GM21528 (cell line): Measurements from ENCODE around the gene SUSD5.
"Not testable (repeated sequence)": the region's sequence is repeated elsewhere in the genome, so short reads cannot be mapped to it uniquely, and the experiment has no call there.

ENCODE experiments used
- ATAC-seq: cut with Tn5 transposase; IDR thresholded peaks from one replicate; pipeline ENCODE4 v1.9.1; 2021; ENCODE audit warnings: mild to moderate bottlenecking, moderate library complexity; ENCODE audit not compliant: unreplicated experiment, low FRiP score

The SUSD5 gene

DNA sequence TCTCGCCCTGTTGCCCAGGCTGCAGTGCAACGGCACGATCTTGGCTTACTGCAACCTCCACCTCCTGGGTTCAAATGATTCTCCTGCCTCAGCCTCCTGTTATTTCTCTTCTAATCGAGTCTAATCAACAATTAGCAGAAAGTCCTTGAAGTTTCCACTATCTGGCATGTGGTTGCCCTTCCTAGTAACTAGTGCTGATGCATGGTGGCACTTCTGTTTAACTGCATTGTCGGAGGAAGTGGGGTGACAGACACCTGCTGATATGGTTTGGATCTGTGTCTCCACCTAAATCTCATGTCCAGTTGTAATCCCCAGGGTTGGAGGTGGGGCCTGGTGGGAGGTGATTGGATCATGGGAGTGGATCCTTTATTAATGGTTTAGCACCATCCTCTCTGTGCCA, 95.6 kb downstream of the SUSD5 start:
- ATAC-seq, result no peak

DNA sequence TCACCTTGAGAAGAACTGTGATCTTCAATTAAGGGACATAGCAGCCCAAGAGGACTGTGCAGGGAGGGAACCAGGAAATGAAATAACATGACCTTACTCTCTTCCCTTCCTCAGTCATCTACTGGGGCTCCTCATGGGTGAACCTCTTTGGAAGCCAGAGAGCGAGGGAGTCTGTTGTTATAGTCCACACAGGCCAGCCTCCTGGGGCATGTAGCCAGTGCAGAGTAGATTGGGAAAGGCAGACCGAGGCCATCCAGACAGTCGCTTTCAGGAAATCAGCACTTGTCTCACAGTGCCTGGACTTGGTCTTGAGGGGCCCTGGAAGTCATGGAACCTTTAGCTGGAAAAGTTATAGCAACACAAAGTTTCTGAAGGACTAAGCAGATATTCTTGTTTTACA, 98.7 kb downstream of the SUSD5 start:
- ATAC-seq, result no peak

DNA sequence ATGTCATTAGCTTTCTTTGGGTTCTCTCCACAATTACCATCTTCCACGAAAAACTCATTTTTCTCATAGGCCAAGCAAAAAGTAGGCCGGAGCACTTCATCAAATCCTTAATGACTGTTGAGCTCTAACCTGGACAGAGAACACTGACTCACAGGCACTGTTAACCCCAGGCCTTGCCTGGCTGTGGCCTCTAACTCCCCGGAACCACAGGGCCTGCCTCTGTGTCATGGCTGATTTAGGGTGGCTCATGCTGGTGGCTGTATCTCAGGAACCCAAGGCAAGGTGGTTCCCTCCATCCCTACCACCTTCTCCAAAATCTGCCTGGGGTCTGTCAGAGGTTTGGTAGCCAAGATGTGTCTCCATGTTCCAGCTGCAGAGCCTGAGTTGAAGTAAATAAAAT, 101.1 kb downstream of the SUSD5 start:
- ATAC-seq, result no peak

DNA sequence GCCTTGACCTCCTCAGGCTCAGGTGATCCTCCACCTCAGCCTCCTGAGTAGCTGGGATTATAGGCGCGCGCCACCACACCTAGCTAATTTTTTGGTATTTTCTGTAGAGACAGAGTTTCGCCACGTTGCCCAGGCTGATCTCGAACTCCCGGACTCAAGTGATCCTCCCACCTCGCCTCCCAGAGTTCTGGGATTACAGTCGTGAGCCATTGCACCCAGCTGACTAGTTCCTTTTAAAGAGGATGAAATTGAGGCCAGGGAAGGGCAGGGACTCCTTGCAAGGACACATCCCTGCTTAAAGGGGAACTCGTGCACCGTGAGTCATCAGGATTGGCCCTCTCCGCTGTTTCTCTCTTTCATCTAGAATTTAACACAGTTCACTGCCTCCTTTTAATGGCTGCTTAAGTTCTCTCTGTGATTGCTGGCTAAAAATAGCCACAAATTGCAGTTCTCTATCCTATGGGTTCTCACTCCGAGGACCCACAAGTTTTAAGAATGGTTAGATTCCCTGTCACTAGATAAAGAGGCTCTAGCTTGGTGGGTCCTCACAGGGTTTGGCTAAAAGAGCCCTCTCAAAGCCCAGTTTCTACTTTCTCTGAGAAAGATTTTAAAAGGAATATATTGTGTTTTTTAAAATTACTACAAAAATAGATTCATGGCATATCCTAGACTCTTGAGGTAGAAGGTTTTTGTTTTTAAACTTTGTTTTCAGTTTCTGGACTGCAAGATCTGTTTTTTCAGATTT, 103.4 kb downstream of the SUSD5 start:
- no peak for ATAC-seq

DNA sequence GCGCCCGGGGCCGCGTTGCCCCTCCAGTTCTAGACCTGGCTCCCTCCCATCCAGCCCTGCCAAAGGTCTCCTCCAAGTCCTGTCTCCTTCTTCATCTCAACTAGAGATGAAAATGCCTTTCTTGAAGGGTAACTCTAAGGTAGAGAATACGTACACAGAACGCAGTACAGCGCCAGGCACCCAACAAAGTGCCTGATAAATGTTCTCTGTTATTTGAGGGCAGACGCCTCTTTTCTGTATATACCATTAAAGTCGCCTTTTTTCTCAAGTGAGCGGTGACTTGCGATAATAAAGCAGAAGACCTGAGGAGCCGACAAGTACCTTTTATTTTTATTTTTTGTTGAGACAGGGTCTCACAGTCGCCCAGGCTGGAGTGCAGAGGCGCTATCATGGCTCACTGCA, 104.0 kb downstream of the SUSD5 start:
- ATAC-seq, result no peak

DNA sequence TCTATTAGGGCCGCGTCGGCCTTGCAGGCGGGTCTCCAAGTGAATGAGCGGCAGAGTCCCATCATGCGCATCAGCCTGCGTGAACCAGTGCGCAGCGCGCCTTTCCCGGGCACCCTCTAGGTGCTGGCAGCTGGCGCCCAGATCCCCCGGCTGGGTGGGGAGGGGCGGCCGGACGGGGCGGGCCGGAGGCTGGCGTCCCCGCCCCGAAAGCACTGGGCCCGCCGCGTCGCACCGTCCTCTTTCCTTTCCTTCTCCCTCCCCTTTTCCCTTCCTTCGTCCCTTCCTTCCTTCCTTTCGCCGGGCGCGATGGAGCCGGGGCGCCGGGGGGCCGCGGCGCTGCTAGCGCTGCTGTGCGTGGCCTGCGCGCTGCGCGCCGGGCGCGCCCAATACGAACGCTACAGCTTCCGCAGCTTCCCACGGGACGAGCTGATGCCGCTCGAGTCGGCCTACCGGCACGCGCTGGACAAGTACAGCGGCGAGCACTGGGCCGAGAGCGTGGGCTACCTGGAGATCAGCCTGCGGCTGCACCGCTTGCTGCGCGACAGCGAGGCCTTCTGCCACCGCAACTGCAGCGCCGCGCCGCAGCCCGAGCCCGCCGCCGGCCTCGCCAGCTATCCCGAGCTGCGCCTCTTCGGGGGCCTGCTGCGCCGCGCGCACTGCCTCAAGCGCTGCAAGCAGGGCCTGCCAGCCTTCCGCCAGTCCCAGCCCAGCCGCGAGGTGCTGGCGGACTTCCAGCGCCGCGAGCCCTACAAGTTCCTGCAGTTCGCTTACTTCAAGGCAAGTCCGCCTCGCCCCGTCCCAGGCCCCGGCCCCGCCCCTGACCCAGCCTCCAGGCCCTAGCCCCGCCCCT, 104.6 kb downstream of the SUSD5 start, which contains the start of gene CRTAP:
TSS of gene CRTAP (plus strand) at position 243 of the 850 bp plus-strand sequence. CDS start at position 307, 64 bp downstream.
- peak; percentile 87 for ATAC-seq

DNA sequence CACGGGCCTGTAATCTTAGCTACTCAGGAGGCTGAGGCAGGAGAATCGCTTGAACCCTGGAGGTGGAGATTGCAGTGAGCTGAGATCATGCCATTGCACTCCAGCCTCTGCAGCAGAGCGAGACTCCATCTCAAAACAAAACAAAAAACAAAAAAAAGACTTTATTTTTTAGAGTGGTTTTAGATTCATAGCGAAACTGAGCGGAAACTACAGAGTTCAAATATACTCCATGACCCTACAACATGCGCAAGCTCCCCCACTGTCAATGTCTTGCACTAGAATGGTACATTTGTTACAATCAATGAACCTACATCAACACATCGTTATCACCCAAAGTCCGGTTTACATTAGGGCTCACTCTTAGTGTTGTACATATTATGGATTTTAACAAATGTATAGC, 107.0 kb downstream of the SUSD5 start:
- ATAC-seq, result peak; percentile 43

DNA sequence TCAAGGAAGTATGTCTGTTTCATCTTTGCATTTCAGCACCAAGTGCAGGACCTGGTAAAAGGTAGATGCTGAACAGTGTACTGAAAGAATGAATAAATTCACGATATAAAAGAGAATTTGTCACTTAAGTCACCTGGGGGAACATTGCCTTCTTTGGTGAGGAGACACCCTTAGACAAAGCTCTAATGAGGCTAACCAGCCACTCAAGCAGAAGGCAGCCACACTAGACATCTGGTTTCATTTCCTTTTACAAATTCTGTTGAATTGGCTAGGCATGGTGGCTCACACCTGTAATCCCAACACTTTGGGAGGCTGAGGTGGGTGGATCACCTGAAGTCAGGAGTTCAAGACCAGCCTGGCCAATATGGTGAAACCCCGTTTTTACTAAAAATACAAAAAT, 111.8 kb downstream of the SUSD5 start:
- ATAC-seq, result not testable (repeated sequence)

DNA sequence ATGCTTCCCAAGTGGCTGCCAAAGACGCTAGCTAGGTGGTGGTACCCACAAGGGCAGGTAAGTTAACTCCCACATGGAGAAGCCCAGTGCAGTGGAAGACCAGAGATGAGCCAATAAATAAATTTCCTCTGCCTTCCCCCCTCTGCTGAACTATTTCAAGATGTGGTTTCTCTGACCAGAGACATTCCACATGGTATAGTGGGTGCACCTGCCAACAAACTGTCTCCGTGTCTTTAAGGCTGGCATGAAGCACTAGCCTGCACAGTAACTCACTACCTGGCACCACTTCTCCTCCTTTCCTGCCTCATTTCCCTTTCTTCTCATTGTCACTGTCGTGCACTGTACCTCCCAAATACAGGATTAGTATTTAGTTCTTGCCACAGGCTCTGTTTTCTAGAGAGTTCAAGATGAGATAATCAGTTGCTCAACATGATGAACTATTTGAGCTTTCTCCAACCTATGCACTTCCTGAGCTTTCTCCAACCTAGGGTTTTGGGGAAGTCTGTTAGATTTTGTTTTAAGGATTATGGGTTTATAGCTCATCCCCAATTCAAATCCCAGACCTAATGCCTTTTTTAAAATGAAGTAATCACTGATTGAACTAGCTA, 113.2 kb downstream of the SUSD5 start:
- no peak for ATAC-seq

DNA sequence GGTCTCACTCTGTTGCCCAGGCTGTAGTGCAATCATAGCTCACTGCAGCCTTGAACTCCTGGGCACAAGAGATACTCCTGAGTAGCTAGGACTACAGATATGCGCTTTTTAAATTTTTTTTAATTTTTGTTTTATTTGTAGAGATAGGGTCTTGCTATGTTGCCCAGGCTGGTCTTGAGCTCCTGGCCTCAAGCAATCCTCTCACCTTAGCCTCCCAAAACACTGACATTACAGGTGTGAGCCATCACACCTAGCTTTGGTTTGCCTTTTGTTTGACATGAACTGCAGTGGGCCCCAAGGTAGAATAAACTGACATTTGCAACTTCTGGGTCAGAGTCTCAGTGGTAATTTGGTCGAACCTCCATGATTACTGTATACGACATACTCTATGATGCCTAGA, 113.8 kb downstream of the SUSD5 start:
- ATAC-seq, result no peak

DNA sequence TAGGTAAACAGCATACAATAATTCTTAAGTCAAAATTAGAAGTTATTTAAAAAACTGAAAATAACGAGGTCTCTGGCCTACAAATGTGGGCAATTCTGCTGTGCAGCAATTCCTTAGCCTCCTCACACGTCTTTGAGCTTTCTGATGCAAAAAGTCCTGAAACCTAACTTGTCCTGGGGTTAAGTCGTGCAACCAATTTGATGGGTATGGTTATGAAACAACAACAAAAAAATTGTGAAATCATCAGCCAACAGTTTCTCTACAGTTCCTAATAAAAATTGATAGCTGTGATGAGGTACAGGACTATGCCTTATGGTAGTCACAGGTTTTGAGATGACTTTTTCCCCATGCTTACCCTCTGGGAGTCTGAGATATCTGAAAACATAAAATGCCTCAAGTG, 115.1 kb downstream of the SUSD5 start:
- no peak for ATAC-seq

DNA sequence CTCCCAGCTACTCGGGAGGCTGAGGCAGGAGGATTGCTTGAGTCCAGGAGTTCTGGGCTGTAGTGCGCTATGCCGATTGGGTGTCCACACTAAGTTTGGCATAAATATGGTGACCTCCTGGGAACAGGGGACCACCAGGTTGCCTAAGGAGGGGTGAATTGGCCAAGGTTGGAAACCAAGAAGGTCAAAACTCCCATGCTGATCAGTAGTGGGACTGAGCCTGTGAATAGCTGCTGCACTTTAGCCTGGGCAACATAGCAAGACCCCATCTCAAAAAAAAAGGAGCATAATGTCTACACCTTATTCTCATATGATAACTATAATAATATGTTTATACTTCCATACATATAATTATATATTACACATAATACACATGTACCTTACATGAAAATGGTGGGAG, 115.6 kb downstream of the SUSD5 start:
- ATAC-seq, result no peak

DNA sequence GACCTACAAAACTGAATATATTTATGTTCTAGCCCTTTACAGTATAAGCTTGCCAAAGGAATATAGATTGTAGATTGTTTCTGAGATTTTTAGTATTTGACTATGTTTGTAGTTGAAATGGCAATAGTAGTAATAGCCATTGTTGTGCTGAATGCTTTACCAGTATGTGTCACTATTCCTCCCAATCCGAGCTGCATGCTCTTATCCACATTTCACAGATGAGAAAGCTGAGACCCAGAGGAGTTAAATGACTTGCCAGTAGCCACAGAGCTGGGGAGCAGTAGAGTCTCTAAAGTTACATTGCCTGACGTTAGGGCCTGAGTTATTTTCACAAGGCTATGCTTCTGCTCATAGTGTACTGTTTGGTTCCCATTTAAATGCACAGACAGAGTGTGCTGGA, 118.4 kb downstream of the SUSD5 start:
- ATAC-seq, result no peak
